Measurements from ENCODE around the gene LIMCH1. TPM values are rescaled to one million over a fixed set of nuclear protein-coding genes. Genes with fewer than 3 reads are reported as not detected.

LIMCH1 gene
- polyA plus RNA-seq, 1 of the 3 experiments (the other 2 are of a cell fraction), result 1.2 TPM

DNA sequence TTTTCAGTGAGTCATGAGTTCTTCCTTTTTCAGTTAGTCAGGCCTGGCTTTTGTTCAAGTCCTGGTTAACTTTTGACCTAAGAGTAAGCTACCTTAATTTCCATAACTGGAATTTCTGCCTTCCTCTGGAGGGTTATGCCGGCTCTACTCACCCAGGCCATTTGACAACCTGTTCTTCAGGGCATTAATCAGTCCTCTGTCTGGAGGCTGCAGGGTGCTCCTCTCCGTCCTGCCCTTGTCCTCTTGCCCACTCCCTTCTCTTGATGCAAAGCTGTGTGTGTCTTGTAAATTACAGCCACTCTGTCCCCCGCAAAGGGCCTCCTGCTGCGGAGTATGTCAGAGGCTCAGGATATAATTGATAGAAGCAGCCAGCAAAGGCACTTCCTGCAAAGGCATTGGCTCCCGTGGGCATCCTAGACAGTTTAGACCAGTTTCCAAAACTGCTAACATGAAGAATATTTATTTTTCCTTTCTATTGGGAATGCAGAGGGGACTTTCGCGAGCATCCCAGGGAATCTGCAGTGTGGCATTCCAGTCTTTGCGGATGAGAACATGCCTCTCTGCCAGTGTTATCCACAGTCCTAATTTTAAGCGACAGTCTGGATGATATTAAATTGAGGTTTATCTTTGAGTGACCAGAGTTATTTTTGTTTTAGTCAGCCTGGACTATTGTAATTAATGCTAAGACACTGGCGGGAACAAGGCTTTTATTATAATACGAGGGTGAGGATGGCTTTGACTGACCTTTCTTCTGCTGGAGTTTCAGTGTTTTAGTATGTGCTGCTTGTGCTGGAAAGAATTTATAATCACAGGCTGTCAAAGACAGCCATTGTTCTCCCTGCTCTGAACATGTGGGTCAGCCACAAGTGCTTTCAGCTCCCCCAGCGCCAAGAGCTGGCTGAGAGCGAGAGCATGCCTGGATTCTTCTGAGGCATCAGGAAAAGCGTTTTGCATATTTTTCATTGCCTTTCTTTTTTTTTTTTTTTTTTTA, 74.2 kb downstream of the LIMCH1 start:
- no peaks in the 10 kb centered on the region for H3K9me3 ChIP-seq
- peaks cover 0 to 22% of the 10 kb centered on the region in 2 experiments; a peak in 3 of 4 replicates for H3K4me1 ChIP-seq (ENCODE audit: control insufficient read depth in 1 of 2, insufficient read depth in 2 of 2, low read depth in 1 of 2, low read length in 1 of 2)
- WGBS (ENCODE audit: low lambda C conversion rate), result 7% methylated on average over 14 of the region's 14 CpGs
- peak overlapping the region; percentile 53 for H3K4me2 ChIP-seq
- peak; percentile 44 for DNase-seq
- peak overlapping the region; percentile 22 to 89; a peak in 3 of 4 replicates for H3K27ac ChIP-seq (ENCODE audit: low read depth in 2 of 2, low read length in 1 of 2)
- H3K36me3 ChIP-seq (replicated peaks in 1 of 2; ENCODE audit: control insufficient read depth in 1 of 2, insufficient read depth in 2 of 2, low read length in 1 of 2), result no peaks in the 10 kb centered on the region
- ChIA-PET POLR2A (no interaction called here), CTCF (interaction anchor here (0.7 to 2.4 kb wide), 9 partner anchors 10 to 353 kb away, joined by 3 to 8 read pairs (median 3); no protein-coding TSS in a partner anchor)
- H3K9me2 ChIP-seq, result no peaks in the 10 kb centered on the region
- H2AFZ ChIP-seq (ENCODE audit: low read depth), result peak overlapping the region; percentile 50; the same call in 1 of the 2 replicates
- H3F3A ChIP-seq (replicated peaks; ENCODE audit: insufficient read depth), result peaks cover 4% of the 10 kb centered on the region
- H3K4me3 ChIP-seq (ENCODE audit: low read depth in 2 of 2, low read length in 1 of 2), result peak overlapping the region in 1 of 2 experiments; percentile 30; a peak in 1 of 4 replicates
- H3K79me2 ChIP-seq (ENCODE audit: insufficient read depth), result no peaks in the 10 kb centered on the region
- no peak overlapping the region for H3K9ac ChIP-seq
- H3K27me3 ChIP-seq (ENCODE audit: insufficient read depth), result no peaks in the 10 kb centered on the region
- H4K20me1 ChIP-seq (ENCODE audit: insufficient read depth), result no peaks in the 10 kb centered on the region
- TF ChIP-seq RFX5 (IDR thresholded peaks at IDR 0.05; ENCODE audit: low read length) (no peak), RCOR1 (IDR thresholded peaks at IDR 0.05; ENCODE audit: low read length) (0 out of 2 replicates have a peak, but pooled peaks have one; percentile 23), RXRA (IDR thresholded peaks at IDR 0.05; ENCODE audit: borderline replicate concordance, low read depth) (no peak), REST (IDR thresholded peaks at IDR 0.05; ENCODE audit: low read depth, low read length) (no peak), RAD21 (IDR thresholded peaks at IDR 0.05; ENCODE audit: low read length) (0 out of 2 replicates have a peak, but pooled peaks have one; percentile 4), MXI1 (IDR thresholded peaks at IDR 0.05; ENCODE audit: low read depth, low read length) (peak; percentile 84), SMC3 (IDR thresholded peaks at IDR 0.05; ENCODE audit: low read depth, low read length) (no peak), EZH2phosphoT487 (IDR thresholded peaks at IDR 0.05; ENCODE audit: borderline replicate concordance, low read depth) (no peak), TEAD4 (IDR thresholded peaks at IDR 0.05; ENCODE audit: borderline replicate concordance, insufficient read depth) (no peak), FOXJ3 (CRISPR knock-in tag; IDR thresholded peaks at IDR 0.05) (no peak), EP300 (IDR thresholded peaks at IDR 0.05; ENCODE audit: borderline replicate concordance in 1 of 2, low read depth in 1 of 2, low read length in 1 of 2) (no peak), GABPA (IDR thresholded peaks at IDR 0.05; ENCODE audit: low read depth) (no peak), USF2 (IDR thresholded peaks at IDR 0.05; ENCODE audit: borderline replicate concordance, low read depth, low read length) (no peak), POLR2AphosphoS5 (IDR thresholded peaks at IDR 0.05; ENCODE audit: low read depth, low read length) (no peak), YY1 (IDR thresholded peaks at IDR 0.05; ENCODE audit: low read depth) (no peak), FOSL2 (IDR thresholded peaks at IDR 0.05; ENCODE audit: borderline replicate concordance, low read depth) (no peak)
- TF ChIP-seq, protein P1, sequence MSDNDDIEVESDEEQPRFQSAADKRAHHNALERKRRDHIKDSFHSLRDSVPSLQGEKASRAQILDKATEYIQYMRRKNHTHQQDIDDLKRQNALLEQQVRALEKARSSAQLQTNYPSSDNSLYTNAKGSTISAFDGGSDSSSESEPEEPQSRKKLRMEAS (IDR thresholded peaks at IDR 0.05; ENCODE audit: low read depth), result no peak
- TF ChIP-seq, protein P2, sequence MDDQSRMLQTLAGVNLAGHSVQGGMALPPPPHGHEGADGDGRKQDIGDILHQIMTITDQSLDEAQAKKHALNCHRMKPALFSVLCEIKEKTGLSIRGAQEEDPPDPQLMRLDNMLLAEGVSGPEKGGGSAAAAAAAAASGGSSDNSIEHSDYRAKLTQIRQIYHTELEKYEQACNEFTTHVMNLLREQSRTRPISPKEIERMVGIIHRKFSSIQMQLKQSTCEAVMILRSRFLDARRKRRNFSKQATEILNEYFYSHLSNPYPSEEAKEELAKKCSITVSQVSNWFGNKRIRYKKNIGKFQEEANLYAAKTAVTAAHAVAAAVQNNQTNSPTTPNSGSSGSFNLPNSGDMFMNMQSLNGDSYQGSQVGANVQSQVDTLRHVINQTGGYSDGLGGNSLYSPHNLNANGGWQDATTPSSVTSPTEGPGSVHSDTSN (IDR thresholded peaks at IDR 0.05), result no peak
- TF ChIP-seq, protein P3, sequence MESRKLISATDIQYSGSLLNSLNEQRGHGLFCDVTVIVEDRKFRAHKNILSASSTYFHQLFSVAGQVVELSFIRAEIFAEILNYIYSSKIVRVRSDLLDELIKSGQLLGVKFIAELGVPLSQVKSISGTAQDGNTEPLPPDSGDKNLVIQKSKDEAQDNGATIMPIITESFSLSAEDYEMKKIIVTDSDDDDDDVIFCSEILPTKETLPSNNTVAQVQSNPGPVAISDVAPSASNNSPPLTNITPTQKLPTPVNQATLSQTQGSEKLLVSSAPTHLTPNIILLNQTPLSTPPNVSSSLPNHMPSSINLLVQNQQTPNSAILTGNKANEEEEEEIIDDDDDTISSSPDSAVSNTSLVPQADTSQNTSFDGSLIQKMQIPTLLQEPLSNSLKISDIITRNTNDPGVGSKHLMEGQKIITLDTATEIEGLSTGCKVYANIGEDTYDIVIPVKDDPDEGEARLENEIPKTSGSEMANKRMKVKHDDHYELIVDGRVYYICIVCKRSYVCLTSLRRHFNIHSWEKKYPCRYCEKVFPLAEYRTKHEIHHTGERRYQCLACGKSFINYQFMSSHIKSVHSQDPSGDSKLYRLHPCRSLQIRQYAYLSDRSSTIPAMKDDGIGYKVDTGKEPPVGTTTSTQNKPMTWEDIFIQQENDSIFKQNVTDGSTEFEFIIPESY (IDR thresholded peaks at IDR 0.05; ENCODE audit: borderline replicate concordance, low read depth), result no peak
